ENCODE data around the gene NKAP.
"Not testable (repeated sequence)": the region's sequence is repeated elsewhere in the genome, so short reads cannot be mapped to it uniquely, and the experiment has no call there.

Gene NKAP

DNA sequence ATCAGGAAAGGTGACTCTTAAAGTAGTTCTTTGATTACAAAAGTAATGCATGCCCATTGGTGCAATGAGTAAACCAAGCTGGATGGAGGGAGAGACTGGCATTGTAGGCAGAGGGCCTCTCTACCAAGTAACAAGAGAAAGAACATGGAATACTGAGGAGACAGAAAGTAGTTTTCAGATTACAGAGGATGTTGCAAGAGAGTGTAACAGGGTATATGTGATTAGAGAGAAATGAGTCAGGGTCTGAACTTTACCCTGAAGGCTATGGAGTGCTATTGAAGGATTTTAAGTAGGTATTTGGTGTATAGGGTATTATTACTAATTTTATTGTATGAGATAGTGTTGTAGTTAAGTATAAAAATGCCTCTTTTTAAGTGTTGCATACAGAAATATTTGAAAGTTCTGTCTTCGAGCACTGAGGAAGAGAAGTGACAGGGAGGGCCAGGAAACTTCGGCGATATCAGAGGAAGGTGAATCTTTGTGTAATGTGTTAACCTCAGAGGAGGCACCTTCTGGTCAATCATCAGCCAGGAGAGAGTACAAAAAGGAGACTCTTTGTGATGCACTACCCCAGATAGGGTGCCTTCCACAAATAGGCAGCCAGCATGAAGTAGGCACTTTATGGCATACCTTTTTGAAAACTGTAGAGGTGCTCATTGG, 8.2 kb downstream of the NKAP start:
- no peak for DNase-seq

DNA sequence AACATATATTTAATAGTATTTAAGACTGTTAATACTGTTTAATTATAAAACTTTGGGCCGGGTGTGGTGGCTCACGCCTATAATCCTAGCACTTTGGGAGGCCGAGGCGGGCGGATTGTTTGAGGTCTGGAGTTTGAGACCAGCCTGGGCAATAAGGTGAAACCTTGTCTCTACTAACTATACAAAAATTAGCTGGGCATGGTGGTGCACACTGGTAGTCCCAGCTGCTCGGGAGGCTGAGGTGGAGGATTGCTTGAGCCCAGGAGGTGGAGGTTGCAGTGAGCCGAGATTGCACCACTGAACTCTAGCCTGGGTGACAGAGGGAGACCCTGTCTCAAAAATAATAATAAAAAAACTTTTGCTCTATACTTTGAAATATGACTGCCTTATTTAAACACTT, 21.2 kb downstream of the NKAP start:
- not testable (repeated sequence) for DNase-seq

DNA sequence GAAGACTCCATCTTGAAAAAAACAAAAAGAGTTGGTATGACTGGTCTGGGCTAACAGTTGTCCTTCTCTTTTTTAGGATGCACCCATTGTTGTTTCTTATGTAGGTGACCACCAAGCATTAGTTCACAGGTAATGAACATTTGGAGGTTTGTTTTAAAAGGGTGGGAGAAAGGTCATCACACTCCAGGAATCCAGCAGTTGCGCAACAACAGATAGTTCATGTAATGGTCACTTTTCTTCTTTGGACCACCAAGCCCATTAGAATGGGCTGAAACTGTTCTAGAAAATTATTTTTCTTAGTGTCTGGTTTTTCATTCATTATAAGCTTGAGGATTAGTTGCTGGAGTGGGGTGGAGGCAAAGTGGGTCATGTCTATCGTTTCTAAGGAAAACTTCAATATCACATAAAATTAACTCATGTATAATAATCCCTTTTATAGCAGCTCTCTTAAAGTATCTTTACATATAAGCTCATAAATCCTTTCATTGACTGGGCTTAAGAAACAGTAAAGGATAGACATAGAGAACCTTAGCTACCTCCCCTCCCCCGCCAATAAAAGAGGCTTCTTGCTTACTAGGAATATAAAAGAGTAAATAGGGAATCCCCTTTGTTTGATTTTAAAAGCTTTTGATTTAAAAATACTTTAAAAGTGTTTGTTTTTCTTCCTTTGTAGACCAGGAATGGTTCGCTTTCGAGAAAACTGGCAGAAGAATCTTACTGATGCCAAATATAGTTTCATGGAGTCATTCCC, 23.5 kb downstream of the NKAP start:
- no peak for DNase-seq

DNA sequence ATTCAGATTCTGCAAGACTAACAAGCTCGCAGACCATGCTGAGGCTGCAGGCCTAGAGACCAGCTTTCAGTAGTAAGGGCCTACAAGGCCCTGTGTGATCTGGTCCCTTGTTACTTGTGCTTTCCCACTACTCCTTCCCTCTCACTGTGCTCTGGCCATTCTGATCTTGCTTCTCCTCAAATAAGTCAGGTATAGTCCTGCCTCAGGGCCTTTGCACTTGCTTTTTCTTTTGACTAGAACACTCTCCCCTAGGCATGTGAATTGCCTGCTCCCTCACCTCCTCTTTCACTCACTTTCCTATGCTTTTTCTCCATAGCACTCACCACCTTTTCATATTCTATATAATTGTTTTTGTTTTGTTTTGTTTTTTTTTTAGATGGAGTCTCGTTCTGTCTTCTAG, 25.7 kb downstream of the NKAP start:
- DNase-seq: no peak

DNA sequence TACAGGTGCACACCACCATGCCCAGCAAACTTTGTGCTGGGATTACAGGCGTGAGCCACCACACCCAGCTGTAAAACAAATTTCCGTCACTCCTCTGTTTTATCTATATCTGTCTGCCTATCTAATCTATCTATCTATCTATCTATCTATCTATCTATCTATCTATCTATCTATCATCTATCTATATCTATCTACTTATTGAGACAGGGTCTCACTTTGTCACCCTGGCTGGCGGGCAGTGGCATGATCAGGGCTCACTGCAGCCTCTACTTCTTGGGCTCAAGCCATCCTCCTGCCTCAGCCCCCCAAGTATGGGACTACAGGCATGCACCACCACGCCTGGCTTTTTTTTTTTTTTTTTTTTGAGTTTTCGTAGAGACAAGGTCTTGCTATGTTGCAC, 27.2 kb downstream of the NKAP start:
- DNase-seq: no peak

DNA sequence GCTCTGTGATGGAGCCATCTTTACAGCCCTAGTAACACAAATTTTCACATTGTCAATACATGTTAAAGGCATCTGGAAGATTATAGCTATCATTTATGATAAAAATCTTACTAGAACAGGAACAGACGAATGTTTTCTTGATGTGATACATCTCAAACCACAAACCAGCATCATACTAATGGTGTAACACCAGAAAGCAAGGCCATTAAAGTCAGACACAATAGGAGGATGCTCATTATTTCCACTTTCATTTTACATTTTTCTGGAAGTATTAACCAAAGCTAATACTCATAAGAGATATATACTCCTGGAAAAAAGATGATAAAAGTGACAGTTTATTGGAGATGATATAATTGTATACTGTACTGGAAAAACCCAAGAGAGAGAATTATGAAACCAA, 42.6 kb downstream of the NKAP start:
- DNase-seq: no peak

DNA sequence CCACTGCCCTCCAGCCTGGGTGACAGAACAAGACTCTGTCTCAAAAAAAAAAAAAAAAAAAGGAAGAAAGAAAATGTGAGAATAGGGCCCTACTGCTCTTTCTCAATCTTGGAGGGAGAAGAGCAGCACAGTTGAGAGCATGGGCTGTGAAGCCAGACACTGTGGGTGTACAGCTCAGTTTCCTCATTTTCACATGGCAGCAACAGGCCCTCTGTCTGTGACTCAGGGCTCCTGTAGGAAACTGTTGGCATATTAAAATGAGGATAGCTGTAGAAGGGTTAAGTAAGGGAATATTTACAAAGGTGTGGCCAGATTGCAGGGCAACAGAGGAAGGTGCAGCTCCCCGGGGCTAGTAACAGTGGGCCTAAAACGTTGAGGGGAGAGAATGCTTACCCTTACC, 44.4 kb downstream of the NKAP start:
- DNase-seq: no peak

DNA sequence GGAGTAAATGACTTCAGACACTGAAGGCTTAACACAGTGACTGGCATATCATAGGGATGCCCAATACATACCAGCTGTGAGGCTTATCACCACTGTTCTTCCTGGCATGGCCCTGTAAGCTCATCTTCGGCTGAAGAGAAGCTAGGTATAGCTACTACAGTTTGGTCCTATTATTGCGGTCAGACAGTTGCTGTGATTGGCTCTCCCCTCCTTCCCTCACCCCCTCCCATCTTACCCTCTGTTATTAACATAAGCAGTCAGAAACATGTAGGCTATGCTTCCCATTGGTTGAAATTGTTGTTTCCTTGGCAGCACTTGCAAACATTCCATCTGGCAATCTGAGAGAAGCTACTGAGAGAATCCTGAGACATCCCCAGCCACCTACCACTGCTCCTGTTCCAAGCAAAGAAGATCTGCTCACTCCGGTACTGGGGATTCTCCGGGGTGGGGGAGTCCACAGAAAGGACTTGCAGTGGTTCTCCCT, 47.7 kb downstream of the NKAP start, which contains the start of gene AKAP14:
Gene AKAP14 (plus strand): TSS at position 51 of the 484 bp plus-strand sequence. CDS start 7,331 bp downstream, outside the sequence.
- no peak for DNase-seq

DNA sequence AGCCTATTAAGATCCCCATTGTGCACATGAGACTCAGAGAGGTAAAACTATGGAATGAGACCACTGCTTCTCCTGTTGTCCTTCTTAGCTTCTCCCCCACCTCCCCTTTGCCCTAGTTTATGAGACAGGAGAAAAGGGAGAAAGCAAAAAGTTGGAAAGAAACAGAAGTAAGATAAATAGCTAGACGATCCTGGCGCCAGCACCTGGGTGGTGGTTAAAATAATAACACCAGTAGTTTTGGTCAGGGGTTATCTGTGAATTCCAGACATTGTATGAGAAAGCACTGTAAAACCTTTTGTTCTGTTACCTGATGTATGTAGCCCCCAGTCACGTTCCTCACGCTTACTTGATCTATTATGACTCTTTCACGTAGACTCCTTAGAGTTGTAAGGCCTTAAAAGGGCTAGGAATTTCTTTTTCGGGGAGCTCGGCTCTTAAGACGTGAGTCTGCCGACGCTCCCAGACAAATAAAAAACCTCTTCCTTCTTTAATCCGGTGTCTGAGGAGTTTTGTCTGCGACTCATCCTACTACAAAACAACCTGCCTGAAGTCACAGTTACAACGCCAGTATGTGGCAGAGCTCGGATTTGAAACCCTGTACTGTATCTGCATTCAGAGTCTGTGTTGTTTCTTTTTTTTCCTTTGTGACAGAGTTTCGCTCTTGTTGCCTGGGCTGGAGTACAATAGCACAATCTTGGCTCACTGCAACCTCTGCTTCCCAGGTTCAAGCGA, 51.4 kb downstream of the NKAP start:
- not testable (repeated sequence) for DNase-seq

DNA sequence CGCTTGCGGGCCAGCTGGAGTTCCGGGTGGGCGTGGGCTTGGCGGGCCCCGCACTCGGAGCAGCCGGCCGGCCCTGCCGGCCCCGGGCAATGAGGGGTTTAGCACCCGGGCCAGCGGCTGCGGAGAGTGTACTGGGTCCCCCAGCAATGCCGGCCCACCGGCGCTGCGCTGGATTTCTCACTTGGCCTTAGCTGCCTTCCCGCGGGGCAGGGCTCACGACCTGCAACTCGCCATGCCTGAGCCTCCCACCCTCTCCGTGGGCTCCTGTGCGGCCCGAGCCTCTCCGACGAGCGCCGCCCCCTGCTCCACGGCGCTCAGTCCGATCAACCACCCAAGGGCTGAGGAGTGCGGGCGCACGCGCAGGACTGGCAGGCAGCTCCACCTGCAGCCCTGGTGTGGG, 52.9 kb downstream of the NKAP start:
- DNase-seq: peak; percentile 11

DNA sequence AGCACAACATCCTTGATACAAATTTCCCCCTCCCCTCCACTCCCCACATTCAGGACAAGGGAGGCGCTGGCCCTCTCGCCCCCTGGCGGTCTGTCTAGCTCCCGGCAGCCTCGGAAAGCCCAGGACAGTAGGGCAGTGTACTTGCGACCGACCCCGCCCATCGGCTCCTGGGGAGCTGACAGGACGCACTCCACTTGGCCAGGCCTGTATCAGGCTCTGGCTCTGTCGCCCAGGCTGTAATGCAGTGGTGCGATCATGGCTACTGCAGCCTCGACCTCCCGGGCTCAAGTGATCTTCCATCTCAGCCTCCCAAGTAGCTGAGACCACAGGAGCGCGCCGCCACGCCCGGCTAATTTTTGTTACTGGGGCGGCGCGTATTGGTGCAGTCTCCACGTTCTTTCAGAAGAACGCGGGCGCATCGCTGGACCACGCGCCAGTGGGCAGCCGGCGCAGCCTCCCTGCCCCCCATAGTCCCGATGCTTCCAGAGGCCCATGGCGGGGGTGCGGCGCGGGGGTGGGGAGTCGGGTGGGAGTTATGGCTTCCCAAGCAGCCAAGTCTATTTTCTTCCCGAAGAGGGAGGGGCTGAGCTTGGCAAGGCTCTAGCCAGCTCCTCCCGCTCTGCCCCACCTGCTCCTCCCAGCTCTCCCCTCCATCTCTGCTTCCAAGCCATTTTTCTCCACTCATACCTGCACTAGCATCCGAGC, 55.7 kb downstream of the NKAP start:
- DNase-seq: peak; percentile 17

DNA sequence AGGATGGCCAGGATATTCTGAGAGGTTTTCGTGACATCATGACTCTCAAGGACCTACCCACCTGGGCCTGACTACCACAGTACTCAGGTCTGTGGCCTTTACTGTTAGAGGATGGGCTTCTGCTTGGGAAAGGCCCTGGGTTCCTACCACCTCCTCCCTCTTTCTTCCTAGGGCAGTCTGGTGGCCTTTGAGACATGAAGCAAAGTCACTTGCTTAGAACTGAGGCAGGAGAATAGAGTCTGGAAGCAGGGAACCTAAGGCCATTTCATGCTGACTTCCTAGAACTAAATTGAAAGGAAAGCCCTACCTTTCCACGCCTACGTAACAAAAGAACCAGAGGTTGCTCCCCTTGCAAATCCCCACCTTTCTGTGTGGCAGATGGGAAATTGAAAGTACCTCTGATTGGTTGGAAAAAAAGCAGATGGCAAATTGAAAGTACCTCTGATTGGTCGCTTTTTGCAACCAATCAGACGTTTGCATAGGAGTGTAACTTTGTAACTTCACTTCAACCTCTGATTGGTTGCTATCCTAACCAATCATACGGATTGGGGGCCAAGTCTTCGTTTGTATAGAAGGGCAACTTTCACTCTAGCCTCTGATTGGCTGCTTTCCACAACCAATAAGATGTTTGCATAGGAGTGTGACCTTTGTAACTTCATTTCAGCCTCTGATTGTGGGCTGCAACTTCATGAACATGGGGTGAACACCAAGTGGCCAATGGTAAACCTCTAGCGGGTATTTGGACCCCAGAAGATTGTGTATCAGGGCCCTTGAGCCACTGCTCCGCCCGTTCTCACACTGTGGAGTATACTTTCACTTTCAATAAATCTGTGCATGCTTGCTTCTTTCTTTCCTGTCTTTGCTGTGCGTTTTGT, 57.8 kb downstream of the NKAP start:
- DNase-seq: no peak

DNA sequence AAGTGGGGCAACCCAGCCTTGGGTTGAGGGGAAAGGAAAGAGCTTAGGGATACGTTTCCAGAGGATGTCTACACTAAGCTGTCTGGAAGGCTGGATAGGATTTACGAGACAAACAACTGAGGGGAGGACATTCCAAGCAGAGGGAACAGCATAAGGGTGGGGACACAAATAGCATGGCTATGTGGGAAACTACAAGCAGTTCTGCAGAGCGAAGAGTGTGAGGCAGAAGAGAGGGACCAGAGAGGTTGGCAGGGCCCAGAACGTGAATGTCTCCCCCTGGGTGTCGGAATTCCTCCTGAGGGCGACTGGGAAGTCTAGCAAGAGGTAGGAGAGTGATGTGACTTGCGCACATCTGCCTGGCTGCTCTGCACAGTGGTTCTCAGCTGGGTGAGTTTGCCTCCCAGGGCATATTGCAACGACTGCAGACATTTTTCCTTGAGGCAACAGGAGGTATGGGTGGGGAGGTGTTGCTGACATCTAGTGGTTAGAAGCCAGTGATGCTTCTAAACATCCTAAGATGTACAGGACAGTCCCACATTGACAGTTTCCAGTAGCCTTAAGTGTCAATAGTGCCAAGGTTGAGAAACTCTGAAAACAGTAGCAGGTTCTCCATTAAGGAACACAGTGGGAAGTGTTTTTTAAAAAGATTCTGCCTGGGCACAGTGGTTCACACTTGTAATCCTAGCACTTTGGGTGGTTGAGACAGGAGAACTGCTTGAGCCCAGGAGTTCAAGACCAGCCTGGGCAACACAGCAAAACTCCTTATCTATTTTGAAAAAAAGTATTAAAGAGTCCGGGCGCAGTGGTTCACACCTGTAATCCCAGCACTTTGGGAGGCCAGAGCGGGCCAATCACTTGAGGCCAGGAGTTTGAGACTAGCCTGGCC, 62.8 kb downstream of the NKAP start:
- no peak for DNase-seq

DNA sequence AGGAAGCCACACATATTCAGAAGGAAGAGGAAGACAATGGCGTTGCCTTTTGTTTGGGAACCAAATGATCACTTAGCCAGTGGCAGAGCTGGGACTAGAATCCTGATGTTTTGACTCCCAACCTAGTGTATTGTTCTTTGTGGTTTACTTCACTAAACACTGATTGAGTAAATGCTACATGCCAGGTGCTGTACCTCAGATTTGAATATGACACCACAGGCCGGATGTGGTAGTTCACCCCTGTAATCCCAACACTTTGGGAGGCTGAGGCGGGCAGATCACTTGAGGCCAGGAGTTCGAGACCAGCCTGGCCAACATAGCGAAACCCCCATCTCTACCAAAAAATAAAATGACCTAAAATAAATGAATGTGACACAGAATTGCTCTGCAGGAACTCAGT, 63.5 kb downstream of the NKAP start:
- DNase-seq: no peak

DNA sequence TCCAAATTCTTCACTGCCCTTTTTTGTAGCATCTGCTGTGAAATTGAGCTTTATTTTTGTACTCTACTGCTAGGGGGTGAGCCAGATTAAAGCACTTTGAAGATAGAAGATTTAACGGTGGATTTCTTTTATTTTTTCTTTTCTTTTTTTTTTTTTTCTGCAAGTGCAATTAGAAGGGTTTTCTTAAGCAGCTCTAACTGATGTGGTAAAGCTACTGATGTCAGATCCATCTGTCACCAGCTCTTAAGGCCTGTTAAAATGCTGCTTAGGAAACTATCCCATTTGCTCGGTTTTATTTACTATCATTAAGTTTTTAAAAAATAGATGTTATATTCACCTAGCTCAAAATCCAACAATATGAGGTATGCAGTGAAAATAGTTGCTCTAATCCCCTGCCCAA, 64.8 kb downstream of the NKAP start:
- no peak for DNase-seq

DNA sequence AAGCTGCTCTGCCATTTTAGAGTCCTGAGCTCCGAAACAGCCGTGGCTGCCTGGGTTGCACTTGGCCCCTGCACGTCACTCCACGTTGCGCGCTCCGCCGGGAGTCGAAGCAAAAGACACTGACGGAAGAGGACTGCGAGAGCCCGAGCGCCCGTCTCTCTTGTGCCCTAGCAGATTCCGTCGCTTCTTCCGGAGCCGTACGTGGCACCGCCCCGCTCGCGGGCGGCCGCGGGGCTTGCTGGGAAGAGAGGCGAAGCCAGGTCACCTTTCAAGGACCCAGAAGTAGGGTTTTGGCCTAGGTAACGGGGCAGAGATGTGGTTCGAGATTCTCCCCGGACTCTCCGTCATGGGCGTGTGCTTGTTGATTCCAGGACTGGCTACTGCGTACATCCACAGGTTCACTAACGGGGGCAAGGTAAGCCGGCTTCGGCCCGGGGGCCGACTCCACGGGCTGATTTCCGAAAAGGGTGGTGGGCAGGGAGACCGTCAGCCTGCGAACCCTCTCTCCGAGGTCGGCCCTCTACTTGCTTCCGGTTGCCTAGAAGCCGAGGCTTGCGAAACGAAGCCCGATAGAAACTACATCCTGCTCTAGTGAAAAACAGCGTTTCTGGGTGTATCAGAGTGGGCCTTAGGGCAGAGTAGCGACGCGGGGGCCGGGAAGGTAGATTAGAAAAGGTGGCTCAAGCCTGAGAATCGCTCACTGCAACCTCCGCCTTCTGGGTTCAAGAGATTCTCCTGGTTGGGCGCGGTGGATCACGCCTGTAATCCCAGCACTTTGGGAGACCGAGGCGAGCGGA, 71.8 kb downstream of the NKAP start, which contains the start of the genes NDUFA1 and RNF113A:
Gene NDUFA1 (plus strand): TSS at position 234 of the 797 bp plus-strand sequence. CDS start 80 bp downstream, at position 314.
Gene RNF113A (minus strand): TSS at position 135 of the 797 bp plus-strand sequence. CDS start 120 bp downstream, at position 15.
- peak; percentile 78 for DNase-seq

DNA sequence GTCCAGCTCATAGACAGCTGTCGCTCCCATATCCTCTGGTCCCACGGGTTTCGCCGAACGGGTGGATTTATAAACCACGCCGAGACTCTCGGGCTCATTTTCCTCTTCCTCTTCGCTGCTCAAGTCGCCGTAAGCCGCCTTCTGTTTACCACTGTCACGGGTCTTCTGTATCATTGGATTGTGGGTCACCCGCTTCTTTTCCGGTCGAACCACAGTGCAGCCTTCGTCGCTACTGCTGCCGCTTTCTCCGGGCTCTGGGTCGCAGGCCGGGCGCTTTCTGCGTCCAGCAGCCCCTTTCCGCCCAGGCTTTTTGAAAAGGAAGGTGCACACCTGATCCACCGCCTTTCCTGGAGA, 72.3 kb downstream of the NKAP start:
- no peak for DNase-seq
